HG03575 (cell line): ENCODE measurements around the gene CD244.
"Not testable (repeated sequence)": the region's sequence is repeated elsewhere in the genome, so short reads cannot be mapped to it uniquely, and the experiment has no call there.

Experiments used
- ATAC-seq: cut with Tn5 transposase; IDR thresholded peaks from one replicate; pipeline ENCODE4 v1.9.1; 2021; ENCODE audit not compliant: unreplicated experiment, insufficient number of reproducible peaks, low FRiP score; ENCODE audit errors: extremely low read depth

The CD244 gene

GRCh38 chr1:160797861-160798273 is 64.8 kb downstream of the CD244 start:
- ATAC-seq, result no peak

GRCh38 chr1:160797271-160797709 is 65.4 kb downstream of the CD244 start:
- ATAC-seq, result no peak

- ATAC-seq, result peak; percentile 51
These were observed 66.7 kb downstream of the CD244 start, which contains the start of gene LY9 for GRCh38 chr1:160795951-160796383. Gene LY9, plus strand, starts transcription at chr1:160796174. Its CDS starts 14 bp downstream, at chr1:160796188.

- no peak for ATAC-seq
These were observed 68.3 kb downstream of the CD244 start for GRCh38 chr1:160794376-160794775.

- ATAC-seq, result peak; percentile 50
These were observed 72.7 kb downstream of the CD244 start for GRCh38 chr1:160789702-160790611.

- ATAC-seq, result no peak
These were observed 73.5 kb downstream of the CD244 start for GRCh38 chr1:160789051-160789701.

GRCh38 chr1:160782988-160783765 is 79.5 kb downstream of the CD244 start:
- ATAC-seq, result not testable (repeated sequence)

- peak; percentile 84 for ATAC-seq
These were observed 80.6 kb downstream of the CD244 start for GRCh38 chr1:160781914-160782689.

GRCh38 chr1:160781186-160781766 is 81.4 kb downstream of the CD244 start:
- no peak for ATAC-seq

GRCh38 chr1:160780398-160780755 is 82.3 kb downstream of the CD244 start:
- ATAC-seq, result no peak
